Activated naive CD8-positive, alpha-beta T cell treated with anti-CD3 and anti-CD28 coated beads, Interleukin-2, amount 10 ng/mL, durations not matched to agents 7 days and 5 days (primary cell): ENCODE results near the gene RANBP9. TPM values are rescaled to one million over a fixed set of nuclear protein-coding genes. Genes with fewer than 3 reads are reported as not detected.

Experiments used
- ATAC-seq: fragments of 150-1000 bp; cut with Tn5 transposase; one replicate; pipeline ENCODE4 v1.10.0; 2021; ENCODE audit warnings: low read depth, moderate library complexity
- POLR2A ChIA-PET: fragments of 350-600 bp; sonication (Branson Sonifier 250); formaldehyde crosslinking; loops from one replicate; lab custom pipeline; 2021; ENCODE audit warnings: antibody characterized with exemption; lab: Charles Lee
- DNase-seq: peaks from one replicate; pipeline ENCODE4 v3.0.0; 2021
- H3K27ac Mint-ChIP-seq: one replicate; pipeline ENCODE4 v1.8.0; 2022; ENCODE audit warnings: mild to moderate bottlenecking, mixed read lengths
- H3K27me3 Mint-ChIP-seq: one replicate; pipeline ENCODE4 v1.8.0; 2022; ENCODE audit warnings: mild to moderate bottlenecking, moderate library complexity, mixed read lengths
- H3K36me3 Mint-ChIP-seq: one replicate; pipeline ENCODE4 v1.8.0; 2021; ENCODE audit warnings: mild to moderate bottlenecking, mixed read lengths
- H3K4me1 Mint-ChIP-seq: one replicate; pipeline ENCODE4 v1.8.0; 2021; ENCODE audit warnings: mixed read lengths
- H3K4me3 Mint-ChIP-seq: one replicate; pipeline ENCODE4 v1.8.0; 2022; ENCODE audit warnings: mild to moderate bottlenecking, moderate library complexity, mixed read lengths
- H3K9me3 Mint-ChIP-seq: one replicate; pipeline ENCODE4 v1.8.0; 2021; ENCODE audit warnings: mixed read lengths
- total RNA-seq, 2 experiments: library from RNA; stranded (reverse); gene quantifications; one replicate each; pipeline ENCODE4 v1.2.3, GENCODE V29; 2021

The RANBP9 gene
- total RNA-seq, 2 experiments from 2014 or later, result 55.3 to 56.3 TPM

DNA sequence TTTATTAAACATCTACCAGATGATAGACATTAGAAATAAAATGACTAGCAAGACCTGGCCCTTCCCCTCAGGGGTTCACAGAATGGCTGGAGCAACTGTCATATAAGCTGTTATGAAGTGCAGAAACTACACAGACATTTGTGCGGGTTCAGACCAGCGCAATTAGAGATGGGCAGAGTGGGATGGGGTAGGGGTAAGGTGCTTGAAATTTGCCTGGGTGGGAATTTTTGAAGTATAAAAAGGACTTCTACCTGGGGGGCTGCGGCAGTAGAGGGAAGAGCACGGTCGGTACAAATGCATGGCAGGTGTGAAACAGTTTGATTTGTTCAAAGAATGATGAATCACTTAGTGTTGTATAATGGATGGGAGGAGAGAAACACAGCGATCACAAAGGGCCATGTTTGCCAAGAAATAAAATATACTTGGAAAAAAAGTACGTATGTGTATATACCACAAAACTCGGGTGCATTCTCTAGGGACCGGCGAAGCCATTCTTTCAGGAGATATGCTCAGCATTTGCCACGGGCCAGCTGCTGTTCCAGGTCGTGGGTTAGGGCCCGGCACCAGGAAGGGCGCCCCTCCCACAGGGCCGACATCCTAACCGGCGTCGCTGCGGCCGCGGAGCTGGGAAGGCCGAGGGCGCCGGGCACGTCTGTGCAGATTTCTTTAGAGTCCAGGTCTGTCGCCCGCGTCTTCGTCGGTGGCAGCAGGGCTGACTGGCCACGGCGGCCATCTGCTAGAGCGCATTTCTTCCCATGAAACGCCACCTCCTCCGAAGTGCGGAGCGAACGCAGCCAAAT is 97.3 kb downstream of the RANBP9 start:
- Mint-ChIP-seq H3K36me3 (peaks cover 10% of the 10 kb centered on the region), H3K27ac (peak overlapping the region; percentile 96), H3K4me1 (peaks cover 41% of the 10 kb centered on the region), H3K9me3 (no peaks in the 10 kb centered on the region), H3K4me3 (peak overlapping the region; percentile 98), H3K27me3 (no peaks in the 10 kb centered on the region)
- ATAC-seq (peak; percentile 7), DNase-seq (no peak)
- POLR2A ChIA-PET, result interaction anchor here (0.5 to 2.8 kb wide), 17 partner anchors 9 to 286 kb away, joined by 3 to 47 read pairs (median 5); partner anchors contain the start of genes RANBP9, SIRT5 and TBC1D7

DNA sequence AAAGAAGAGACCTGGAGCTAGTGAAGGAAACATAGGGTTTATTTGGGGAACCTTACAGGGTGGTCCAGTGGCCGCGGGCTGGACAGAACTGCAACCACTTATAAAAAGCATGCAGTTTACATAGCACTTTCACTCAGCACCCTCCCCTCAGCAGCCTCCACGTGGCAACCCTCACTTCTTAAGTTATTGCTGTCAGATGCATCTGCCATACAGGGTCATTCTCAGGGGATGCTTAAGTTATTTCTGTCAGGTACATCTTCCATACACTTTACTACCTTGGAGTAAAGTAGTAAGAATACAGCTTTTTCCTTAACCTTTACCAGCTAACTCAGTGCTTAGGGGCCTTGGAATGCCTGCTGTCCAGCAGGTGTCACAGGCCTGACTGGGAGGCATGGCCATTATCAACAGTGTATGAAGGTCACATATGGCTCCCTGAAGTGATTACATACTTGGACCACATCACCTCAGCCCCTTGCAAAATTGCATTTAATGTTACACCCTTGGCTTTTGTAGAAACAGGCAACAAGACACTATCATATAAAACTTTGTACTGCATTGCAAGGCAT is 98.5 kb downstream of the RANBP9 start:
- Mint-ChIP-seq H3K9me3 (no peaks in the 10 kb centered on the region), H3K27ac (no peak overlapping the region), H3K27me3 (no peaks in the 10 kb centered on the region), H3K4me3 (peak overlapping the region; percentile 16), H3K4me1 (peaks cover 40% of the 10 kb centered on the region), H3K36me3 (peaks cover 7% of the 10 kb centered on the region)
- no peak for ATAC-seq
- no peak for DNase-seq
- POLR2A ChIA-PET, result interaction anchor here (2.8 kb wide), 1 partner anchor 8 kb away, joined by 7 read pairs; no protein-coding TSS in a partner anchor

DNA sequence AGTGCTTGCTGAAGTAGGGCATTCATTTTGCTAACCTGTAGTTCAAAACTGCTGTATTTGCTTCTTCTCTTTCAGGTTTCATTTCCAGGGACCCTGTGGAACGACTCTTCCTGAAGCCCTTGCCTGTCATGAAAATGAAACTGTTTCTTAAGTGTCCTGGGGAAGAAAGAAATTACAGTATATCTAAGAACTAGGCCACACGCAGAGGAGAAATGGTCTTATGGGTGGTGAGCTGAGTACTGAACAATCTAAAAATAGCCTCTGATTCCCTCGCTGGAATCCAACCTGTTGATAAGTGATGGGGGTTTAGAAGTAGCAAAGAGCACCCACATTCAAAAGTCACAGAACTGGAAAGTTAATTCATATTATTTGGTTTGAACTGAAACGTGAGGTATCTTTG is 99.9 kb downstream of the RANBP9 start:
- no peak for ATAC-seq
- Mint-ChIP-seq H3K4me3 (peak overlapping the region; percentile 53), H3K36me3 (peaks cover 2% of the 10 kb centered on the region), H3K4me1 (peaks cover 31% of the 10 kb centered on the region), H3K27me3 (no peaks in the 10 kb centered on the region), H3K27ac (peak overlapping the region; percentile 74), H3K9me3 (no peaks in the 10 kb centered on the region)
- POLR2A ChIA-PET, result no interaction called here
- no peak for DNase-seq

DNA sequence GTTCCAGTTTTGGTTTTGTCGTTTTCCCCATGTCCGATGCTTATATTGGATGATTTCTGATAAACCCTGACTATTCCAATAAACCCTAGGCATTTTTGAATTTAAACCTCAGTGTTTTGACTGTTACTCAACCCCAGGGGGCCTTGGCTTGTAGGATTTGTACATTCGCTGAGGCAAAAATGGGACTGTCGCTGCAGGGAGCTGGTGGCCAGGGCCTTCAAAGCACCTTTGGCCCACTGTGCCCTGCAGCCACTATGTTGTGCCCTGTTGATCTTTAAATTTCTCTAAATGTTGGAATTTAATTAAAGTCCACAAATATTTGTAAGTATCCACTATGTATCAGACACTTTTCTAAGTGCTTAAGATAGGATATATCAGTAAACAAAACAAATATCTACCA is 106.0 kb downstream of the RANBP9 start:
- Mint-ChIP-seq H3K4me3 (no peak overlapping the region), H3K27ac (no peak overlapping the region), H3K4me1 (peaks cover 2% of the 10 kb centered on the region), H3K27me3 (no peaks in the 10 kb centered on the region), H3K36me3 (peaks cover 11% of the 10 kb centered on the region), H3K9me3 (no peaks in the 10 kb centered on the region)
- POLR2A ChIA-PET, result interaction anchor here (2.1 kb wide), 1 partner anchor 9 kb away, joined by 7 read pairs; the partner anchor contains the start of gene NOL7
- DNase-seq (no peak), ATAC-seq (no peak)

DNA sequence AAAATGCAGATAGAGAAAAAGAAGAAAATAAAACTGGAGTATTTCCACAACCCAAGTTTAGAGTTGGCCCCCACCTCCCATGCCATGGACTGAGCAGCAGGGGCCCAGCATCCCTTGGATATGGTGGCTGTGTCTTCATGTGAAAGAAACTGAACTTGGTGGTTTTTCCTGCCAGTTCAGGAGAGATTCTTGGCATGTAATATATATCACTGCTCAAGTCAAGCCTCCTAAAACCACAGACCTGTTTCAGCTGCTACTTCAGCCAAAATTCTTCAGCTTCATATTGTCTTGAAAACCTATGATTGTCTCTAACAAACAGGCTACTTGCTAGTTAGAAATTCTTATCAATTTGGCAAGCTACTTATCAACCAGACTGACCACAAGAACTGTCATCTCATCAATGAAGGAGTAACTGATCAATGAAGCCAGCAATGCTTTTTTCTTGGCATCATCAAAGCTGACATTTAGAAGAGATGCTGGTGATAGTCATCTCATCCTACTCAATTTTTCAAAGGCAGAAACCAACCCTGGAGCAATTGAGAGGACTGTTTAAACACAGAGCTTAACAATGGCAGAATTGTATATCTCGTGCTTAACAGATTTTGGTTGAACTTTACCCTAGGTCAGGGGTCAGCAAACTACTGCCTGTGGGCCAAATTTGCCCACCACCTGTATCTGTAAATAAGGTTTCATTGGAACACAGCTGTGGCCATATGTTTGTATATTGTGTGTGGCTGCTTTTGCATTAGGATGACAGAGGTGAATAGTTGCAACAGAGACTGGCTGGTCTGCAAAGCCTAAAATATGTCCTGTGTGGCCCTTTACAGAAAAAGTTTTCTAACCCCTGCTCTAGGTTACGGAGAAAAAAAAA is 106.9 kb downstream of the RANBP9 start:
- POLR2A ChIA-PET, result interaction anchor here (2.1 kb wide), 1 partner anchor 10 kb away, joined by 7 read pairs; the partner anchor contains the start of gene NOL7
- Mint-ChIP-seq H3K36me3 (peaks cover 13% of the 10 kb centered on the region), H3K4me3 (no peak overlapping the region), H3K4me1 (peaks cover 2% of the 10 kb centered on the region), H3K27ac (no peak overlapping the region), H3K9me3 (no peaks in the 10 kb centered on the region), H3K27me3 (no peaks in the 10 kb centered on the region)
- DNase-seq (no peak), ATAC-seq (no peak)

DNA sequence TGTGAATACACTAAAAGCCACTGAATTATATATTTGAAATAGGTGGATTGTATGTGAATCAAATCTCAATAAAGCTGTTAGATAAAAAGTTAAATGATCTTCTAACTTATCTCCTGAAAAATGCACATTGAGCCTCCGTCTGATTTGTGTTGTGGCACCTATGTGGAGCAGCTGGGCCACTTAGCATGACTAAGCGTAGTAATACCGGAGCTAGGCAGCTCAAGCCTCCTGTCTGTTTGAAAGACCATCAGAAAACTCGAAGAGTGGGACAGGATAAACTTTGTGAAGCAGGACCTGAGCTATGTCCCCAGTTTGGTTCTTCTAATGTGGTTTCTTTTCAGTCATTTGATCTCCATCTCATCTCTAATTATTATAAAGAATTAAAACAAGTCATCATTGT is 107.5 kb downstream of the RANBP9 start:
- Mint-ChIP-seq H3K4me1 (peaks cover 2% of the 10 kb centered on the region), H3K9me3 (no peaks in the 10 kb centered on the region), H3K36me3 (peaks cover 14% of the 10 kb centered on the region), H3K27me3 (no peaks in the 10 kb centered on the region), H3K4me3 (no peak overlapping the region), H3K27ac (no peak overlapping the region)
- ATAC-seq, result no peak
- DNase-seq, result no peak
- POLR2A ChIA-PET, result interaction anchor here (2.1 kb wide), 1 partner anchor 10 kb away, joined by 7 read pairs; the partner anchor contains the start of gene NOL7

DNA sequence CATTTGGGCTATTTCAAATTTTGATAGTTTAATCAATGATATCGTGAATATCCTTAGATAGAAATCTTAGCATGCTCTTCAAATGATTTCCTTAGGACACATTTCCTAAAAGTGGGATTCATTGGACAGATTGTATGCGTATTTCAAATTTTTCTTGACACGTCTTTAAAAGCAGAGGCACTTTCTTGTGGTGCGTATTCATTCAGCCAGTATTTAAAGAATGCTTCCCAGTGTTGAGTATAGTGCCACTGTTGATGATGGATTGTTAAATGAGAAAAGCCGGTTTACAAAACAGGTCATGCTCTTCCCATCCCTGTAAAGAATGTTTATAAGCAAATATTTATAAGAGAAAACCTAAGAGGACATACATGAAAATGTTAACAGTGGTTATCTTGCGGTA is 111.6 kb downstream of the RANBP9 start:
- Mint-ChIP-seq H3K36me3 (peaks cover 23% of the 10 kb centered on the region), H3K4me1 (peaks cover 5% of the 10 kb centered on the region), H3K27ac (no peak overlapping the region), H3K9me3 (no peaks in the 10 kb centered on the region), H3K4me3 (no peak overlapping the region), H3K27me3 (no peaks in the 10 kb centered on the region)
- DNase-seq, result no peak
- ATAC-seq, result no peak
- POLR2A ChIA-PET, result no interaction called here

DNA sequence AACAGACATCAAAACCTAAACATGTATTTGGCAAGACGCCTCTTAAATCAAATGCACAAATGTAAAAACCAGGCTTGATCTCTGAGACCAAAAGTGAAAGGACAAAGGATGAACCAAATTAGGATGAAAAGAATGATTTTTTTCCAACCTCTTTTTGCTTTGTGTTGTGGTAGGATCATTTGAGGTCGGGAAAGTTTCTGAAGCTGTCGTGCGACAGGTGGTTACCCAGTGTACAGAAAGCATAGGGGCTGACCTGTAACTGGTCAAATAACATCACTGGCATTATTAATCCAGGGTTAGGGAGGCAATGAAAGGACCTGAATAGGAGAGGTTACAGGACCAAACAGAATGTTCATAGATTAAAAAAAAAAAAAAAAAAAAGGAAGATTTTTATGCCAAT is 114.6 kb downstream of the RANBP9 start:
- POLR2A ChIA-PET, result no interaction called here
- Mint-ChIP-seq H3K4me3 (no peak overlapping the region), H3K27ac (no peak overlapping the region), H3K4me1 (peaks cover 3% of the 10 kb centered on the region), H3K9me3 (no peaks in the 10 kb centered on the region), H3K36me3 (peaks cover 21% of the 10 kb centered on the region), H3K27me3 (no peaks in the 10 kb centered on the region)
- no peak for ATAC-seq
- no peak for DNase-seq

DNA sequence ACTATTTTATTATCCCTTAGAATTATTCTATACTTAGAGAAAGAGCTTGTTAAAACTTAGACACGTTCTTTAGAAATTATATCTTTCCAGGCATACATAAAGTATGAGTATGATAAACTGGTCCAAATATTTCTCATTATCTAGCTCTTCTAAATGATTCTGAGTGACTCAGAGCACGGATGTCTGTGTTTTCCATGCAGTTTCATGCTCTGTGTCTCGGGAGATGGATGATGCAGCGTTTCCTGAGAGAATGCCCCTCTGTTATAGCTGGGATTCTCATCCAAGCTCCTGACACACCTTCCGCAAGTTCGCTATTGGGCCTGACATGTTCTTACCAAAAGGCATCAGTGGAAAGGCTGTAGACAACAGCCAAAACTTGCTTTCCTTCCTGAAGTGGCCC is 117.9 kb downstream of the RANBP9 start:
- Mint-ChIP-seq H3K27me3 (no peaks in the 10 kb centered on the region), H3K9me3 (no peaks in the 10 kb centered on the region), H3K36me3 (peaks cover 16% of the 10 kb centered on the region), H3K4me3 (no peak overlapping the region), H3K27ac (no peak overlapping the region), H3K4me1 (peaks cover 3% of the 10 kb centered on the region)
- ATAC-seq (no peak), DNase-seq (no peak)
- POLR2A ChIA-PET, result no interaction called here

DNA sequence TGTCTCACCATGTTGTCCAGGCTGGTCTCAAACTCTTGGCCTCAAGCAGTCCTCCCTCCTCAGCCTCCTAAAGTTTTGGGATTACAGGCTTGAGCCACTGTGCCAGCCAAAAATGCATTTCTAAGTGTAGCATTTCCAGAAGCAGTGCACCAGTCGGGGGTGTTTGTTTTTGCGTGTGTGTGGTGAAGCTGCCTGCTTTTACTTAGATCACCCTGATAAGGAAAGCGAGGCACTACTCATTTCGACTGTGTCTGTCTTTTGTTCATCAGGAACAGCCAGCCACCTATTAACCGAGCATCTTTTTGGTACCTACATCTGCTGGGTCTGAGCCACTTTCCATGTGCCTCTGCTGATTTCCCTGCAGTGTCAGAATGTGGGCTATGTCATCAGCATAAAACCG is 118.5 kb downstream of the RANBP9 start:
- ATAC-seq (no peak), DNase-seq (no peak)
- H3K4me1 Mint-ChIP-seq, result peaks cover 3% of the 10 kb centered on the region
- H3K27ac Mint-ChIP-seq, result no peak overlapping the region
- no peak overlapping the region for H3K4me3 Mint-ChIP-seq
- H3K36me3 Mint-ChIP-seq, result peaks cover 14% of the 10 kb centered on the region
- no peaks in the 10 kb centered on the region for H3K9me3 Mint-ChIP-seq
- no peaks in the 10 kb centered on the region for H3K27me3 Mint-ChIP-seq
- POLR2A ChIA-PET, result no interaction called here

DNA sequence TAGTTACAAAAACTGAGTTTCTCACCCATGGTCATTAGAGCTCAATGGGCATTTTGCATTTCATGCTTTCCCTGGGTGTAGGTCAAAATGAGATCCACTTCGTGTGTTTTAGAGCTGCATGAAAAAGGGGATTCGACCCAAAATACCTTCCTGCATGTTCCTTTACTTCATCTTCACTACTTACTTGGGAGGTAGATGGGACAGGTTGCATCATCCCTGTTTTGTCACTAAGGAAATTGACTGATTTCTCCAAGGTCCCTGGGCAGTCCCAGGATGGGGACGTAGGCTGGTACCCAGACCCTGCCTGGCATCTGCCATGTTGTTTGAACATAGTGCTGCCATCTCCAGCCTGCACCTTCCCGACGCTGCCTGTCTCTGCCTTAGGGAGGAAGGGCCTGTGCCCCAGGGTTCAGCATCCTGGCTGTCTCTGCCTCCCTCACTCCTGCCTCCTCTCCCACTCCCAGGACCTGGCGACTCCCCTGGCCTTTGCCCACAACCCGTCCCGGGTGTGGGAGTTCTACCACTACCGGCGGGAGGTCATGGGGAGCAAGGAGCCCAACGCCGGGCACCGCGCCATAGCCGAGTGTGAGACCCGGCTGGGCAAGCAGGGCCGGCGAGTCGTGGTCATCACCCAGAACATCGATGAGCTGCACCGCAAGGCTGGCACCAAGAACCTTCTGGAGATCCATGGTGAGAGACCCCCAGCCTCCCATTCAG is 120.3 kb downstream of the RANBP9 start:
- no peak overlapping the region for H3K27ac Mint-ChIP-seq
- no peak for ATAC-seq
- no peaks in the 10 kb centered on the region for H3K4me1 Mint-ChIP-seq
- no peaks in the 10 kb centered on the region for H3K27me3 Mint-ChIP-seq
- peaks cover 12% of the 10 kb centered on the region for H3K36me3 Mint-ChIP-seq
- no peak for DNase-seq
- no peak overlapping the region for H3K4me3 Mint-ChIP-seq
- POLR2A ChIA-PET, result no interaction called here
- no peaks in the 10 kb centered on the region for H3K9me3 Mint-ChIP-seq

DNA sequence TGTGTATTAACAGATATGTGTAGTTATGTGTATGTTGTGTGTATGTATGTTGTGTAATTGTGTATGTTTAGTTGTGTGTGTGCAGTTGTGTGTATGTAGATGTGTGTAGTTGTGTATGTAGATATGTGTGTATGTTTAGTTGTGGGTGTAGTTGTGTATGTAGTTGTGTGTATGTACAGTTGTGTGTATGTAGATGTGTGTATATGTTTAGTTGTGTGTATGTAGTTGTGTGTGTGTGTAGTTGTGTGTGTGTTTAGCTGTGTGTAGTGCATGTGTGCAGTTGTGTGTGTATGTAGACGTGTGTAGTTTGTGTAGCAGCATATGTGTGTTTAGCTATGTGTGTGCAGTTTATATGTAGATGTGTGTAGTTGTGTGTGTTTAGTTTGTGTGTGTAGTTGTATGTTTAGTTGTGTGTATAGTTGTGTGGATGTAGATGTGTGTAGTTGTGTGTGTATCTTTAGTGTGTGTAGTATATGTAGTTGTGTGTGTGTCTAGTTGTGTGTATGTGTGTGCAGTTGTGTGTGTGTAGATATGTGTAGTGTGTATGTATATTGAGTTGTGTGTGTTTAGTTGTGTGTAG is 121.0 kb downstream of the RANBP9 start:
- ATAC-seq, result no peak
- DNase-seq, result no peak
- POLR2A ChIA-PET, result no interaction called here
- H3K9me3 Mint-ChIP-seq, result no peaks in the 10 kb centered on the region
- no peaks in the 10 kb centered on the region for H3K4me1 Mint-ChIP-seq
- no peak overlapping the region for H3K4me3 Mint-ChIP-seq
- peaks cover 16% of the 10 kb centered on the region for H3K36me3 Mint-ChIP-seq
- H3K27ac Mint-ChIP-seq, result no peak overlapping the region
- no peaks in the 10 kb centered on the region for H3K27me3 Mint-ChIP-seq
